SJCRH30 (cell line): Measurements from ENCODE around the gene CLIC6. TPM values are rescaled to one million over a fixed set of nuclear protein-coding genes. Genes with fewer than 3 reads are reported as not detected.
"Not testable (repeated sequence)": the region's sequence is repeated elsewhere in the genome, so short reads cannot be mapped to it uniquely, and the experiment has no call there.

ENCODE experiments used
- DNase-seq, 2 experiments: peaks; one replicate each; pipeline ENCODE4 v3.0.0-alpha.2; 2015 to 2020
- H3K27ac ChIP-seq: fragments of 250-450 bp; sonication (Bioruptor Pico); 2 replicates; pipeline ENCODE4 v1.5.1; 2020; ENCODE audit warnings: mild to moderate bottlenecking, moderate library complexity
- H3K27me3 ChIP-seq: fragments of 250-450 bp; sonication (Bioruptor Pico); 2 replicates; pipeline ENCODE4 v1.5.1; 2020; ENCODE audit warnings: mild to moderate bottlenecking, moderate library complexity
- H3K36me3 ChIP-seq: fragments of 250-450 bp; sonication (Bioruptor Pico); 2 replicates; pipeline ENCODE4 v1.5.1; 2020; ENCODE audit warnings: mild to moderate bottlenecking, moderate library complexity
- H3K4me1 ChIP-seq: fragments of 250-450 bp; sonication (Bioruptor Pico); 2 replicates; pipeline ENCODE4 v1.5.1; 2020; ENCODE audit warnings: mild to moderate bottlenecking, moderate library complexity
- H3K4me3 ChIP-seq: fragments of 250-450 bp; sonication (Bioruptor Pico); 2 replicates; pipeline ENCODE4 v1.5.1; 2020; ENCODE audit warnings: mild to moderate bottlenecking, moderate library complexity
- H3K9me3 ChIP-seq: fragments of 250-450 bp; sonication (Bioruptor Pico); replicated peaks from 2 replicates; pipeline ENCODE4 v1.5.1; 2020; ENCODE audit warnings: mild to moderate bottlenecking, moderate library complexity
- total RNA-seq: library from RNA; depleted of rRNA; stranded (reverse); fragments of >200 nt; shearing (Covaris generic); gene quantifications from 2 replicates; pipeline ENCODE4 v1.2.3, GENCODE V29; 2014

The CLIC6 gene
- total RNA-seq, 1 experiment from 2014 or later: not detected

DNA sequence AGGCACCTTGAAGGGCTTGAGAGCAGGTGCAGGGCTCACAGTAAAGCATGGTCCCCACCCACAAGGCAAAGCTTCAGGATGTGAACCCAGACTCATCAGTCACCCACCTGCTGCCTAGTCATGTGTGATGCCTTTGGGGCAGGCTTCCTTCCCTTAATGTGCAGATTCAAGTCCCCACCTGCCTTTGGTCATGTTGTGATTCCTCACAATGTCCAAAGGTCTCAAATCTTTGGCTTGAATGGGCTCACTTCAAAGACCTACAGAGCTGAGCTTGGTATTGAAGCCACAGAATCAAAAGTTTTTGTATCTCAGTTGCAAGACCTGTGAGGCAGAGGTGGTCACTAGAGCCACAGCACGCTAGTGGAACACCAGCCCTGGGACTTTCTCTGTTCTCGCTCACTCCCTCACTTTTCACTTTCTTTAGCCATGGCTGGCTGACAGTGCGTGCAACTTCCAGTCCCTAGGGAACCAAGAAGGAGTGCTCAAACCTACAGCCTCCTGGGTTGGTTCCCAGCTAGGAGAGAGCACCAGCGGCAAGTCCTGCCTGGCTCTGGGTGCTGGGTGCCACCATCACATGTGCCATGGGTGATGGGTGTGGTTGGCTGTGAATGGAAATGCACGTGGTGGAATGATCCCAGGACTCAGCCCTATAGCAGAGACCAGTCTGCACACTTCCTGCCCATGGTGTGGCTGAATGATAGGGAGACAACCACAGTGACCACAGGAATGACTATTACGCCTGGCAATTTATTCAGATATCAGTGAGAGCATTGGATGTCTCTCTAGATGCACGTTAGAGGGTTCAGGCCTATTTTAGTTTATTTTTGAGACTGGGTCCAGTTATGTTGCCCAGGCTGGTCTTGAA is 26.4 kb upstream of the CLIC6 start:
- DNase-seq: peak in 1 of 2 experiments; percentile 13
- Histone ChIP-seq H3K36me3 (no peaks in the 10 kb centered on the region), H3K27ac (no peak overlapping the region), H3K27me3 (no peaks in the 10 kb centered on the region), H3K4me1 (no peaks in the 10 kb centered on the region), H3K9me3 (no peaks in the 10 kb centered on the region), H3K4me3 (no peak overlapping the region)

DNA sequence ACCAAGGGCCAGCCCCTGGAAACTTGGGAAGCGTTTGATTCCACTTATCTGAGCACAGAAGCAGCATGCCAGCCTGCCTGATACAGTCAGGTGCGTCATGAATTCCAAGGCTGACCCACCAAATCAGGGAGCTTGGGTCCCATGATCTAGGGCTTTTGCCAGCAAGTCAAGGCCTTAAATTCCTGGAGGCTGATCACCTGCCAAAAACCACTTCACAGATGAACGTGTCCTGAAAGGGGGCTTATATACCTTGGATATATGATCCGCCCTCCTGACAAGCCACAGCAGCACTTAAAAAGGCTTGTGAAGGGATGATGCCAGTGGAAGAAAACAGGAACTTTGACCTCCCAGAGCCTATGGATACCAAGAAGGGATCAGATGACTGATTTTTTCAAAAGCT is 24.0 kb upstream of the CLIC6 start:
- H3K27me3 ChIP-seq: no peaks in the 10 kb centered on the region
- no peak for DNase-seq
- H3K36me3 ChIP-seq: no peaks in the 10 kb centered on the region

DNA sequence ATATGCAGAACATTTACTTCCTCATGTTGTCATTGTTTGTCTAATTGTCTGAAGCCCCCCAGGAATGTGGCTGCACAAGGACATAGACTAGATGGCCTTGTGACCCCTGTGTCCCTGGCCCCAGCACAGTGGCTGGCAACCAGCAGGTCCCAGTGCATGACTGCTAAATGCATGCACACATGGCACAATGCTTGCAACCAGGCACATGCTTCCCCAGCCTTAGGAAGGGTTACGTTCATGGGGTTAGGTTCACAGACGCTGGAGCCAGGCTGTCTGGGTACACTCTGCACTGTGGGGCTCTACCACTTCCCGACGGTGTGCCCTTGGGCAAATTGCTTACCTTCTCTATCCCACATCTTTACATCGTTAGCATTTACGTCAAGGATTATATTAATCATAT is 21.2 kb upstream of the CLIC6 start:
- Histone ChIP-seq H3K4me3 (no peak overlapping the region), H3K27me3 (no peaks in the 10 kb centered on the region), H3K36me3 (no peaks in the 10 kb centered on the region)

More for the DNA sequence above, 24.0 kb upstream of the CLIC6 start:
- Histone ChIP-seq H3K9me3 (no peaks in the 10 kb centered on the region), H3K27ac (no peak overlapping the region), H3K4me3 (no peak overlapping the region), H3K4me1 (no peaks in the 10 kb centered on the region)

DNA sequence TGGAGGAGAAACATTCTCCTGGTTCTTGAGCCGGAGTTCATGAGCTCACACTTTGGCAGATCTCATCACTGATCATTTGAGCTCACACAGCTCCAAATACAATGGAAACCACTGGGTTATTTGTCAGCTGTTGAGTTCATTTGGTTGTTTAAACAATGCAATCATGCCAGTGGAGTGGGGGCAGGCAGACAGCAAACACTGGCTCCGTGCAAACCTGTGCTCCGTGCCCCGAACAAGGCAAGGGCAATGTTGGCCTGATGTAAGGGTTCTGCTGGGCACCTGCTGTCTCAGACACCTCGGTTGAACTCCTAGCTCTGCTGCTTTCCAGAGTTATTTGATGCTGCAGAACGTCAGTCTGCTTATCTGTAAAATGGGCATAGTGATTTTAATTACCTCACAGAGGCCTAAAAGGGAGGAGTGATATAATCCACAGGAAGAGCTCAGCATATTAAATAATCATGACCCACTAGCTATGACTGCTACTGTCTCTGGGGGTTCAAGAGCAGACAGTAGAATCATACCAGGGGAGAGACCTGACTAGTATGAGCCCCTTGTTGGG is 20.0 kb upstream of the CLIC6 start:
- no peaks in the 10 kb centered on the region for H3K9me3 ChIP-seq
- no peak overlapping the region for H3K27ac ChIP-seq
- H3K4me1 ChIP-seq: no peaks in the 10 kb centered on the region
- H3K27me3 ChIP-seq: no peaks in the 10 kb centered on the region
- H3K4me3 ChIP-seq: no peak overlapping the region
- DNase-seq: no peak
- H3K36me3 ChIP-seq: no peaks in the 10 kb centered on the region

More for the DNA sequence above, 21.2 kb upstream of the CLIC6 start:
- Histone ChIP-seq H3K4me1 (no peaks in the 10 kb centered on the region), H3K9me3 (no peaks in the 10 kb centered on the region), H3K27ac (no peak overlapping the region)
- DNase-seq: no peak

DNA sequence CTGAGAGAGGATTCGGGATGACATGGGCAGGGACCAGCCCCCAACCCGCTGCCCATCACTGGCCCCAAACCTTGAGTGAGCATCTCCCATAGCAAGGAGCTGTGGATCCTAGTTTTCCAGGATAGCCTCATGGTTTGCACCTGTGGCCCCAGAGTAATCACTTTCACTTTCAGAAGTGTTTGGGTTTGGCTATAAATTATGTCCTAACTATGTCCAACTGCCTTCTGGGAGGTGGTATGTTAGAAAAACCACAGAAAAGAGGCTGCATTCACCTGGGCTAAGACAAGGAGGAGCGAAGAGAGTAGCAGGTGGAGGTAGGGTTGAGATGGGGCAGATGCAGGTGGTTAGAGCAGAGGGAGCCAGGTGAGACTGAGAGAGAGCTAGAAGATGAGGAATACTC is 19.4 kb upstream of the CLIC6 start:
- Histone ChIP-seq H3K4me1 (no peaks in the 10 kb centered on the region), H3K9me3 (no peaks in the 10 kb centered on the region), H3K4me3 (no peak overlapping the region), H3K36me3 (no peaks in the 10 kb centered on the region), H3K27ac (no peak overlapping the region), H3K27me3 (no peaks in the 10 kb centered on the region)
- DNase-seq: no peak

DNA sequence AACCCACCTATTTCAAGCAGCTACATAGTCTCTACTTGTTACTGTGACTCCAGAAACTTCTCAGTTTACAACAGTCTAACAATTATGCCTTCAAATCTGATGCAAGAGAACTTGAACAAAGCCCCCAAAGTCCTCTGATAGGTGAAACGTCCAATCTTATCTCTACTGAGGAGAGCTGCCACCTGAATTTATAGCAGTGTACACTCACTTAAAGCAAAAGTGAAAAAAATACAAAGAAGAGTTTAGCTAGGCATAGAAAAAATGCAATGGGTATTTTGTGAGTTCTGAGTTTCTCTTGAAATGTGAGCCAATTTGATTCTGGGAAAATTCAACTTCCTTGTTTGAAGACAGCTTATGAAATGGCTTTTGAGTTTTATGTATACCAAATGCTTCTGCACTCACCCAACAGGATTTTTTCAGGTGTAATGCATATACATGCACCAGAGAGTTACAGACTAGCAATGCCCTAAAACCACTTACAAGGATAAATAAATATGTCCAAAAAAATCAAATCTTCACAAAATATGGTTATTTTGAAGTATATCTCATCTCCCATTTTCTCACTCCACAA is 17.8 kb upstream of the CLIC6 start:
- DNase-seq: no peak
- Histone ChIP-seq H3K27me3 (no peaks in the 10 kb centered on the region), H3K4me3 (no peak overlapping the region), H3K36me3 (no peaks in the 10 kb centered on the region), H3K27ac (no peak overlapping the region), H3K9me3 (no peaks in the 10 kb centered on the region), H3K4me1 (no peaks in the 10 kb centered on the region)

DNA sequence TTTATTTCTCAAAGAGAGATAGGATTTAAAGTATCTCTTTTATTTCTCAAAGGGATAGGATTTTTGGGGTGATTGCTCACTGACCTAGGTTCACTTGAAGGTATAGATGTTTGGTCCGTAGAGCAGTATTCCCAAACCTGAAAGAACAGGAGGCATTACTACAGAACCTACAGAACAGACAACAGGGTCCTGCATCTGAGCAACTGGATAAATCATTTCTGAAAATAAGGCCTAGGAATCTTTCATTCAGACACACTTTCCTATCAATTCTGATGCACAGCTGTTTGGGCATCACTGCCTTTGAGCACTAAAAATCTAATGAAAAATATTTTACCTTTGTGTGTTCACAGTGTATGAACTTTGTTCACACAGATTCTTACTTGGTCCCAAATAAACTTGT is 17.2 kb upstream of the CLIC6 start:
- no peaks in the 10 kb centered on the region for H3K27me3 ChIP-seq
- H3K4me1 ChIP-seq: no peaks in the 10 kb centered on the region
- no peaks in the 10 kb centered on the region for H3K9me3 ChIP-seq
- H3K36me3 ChIP-seq: no peaks in the 10 kb centered on the region
- no peak overlapping the region for H3K4me3 ChIP-seq
- DNase-seq: no peak
- H3K27ac ChIP-seq: no peak overlapping the region

DNA sequence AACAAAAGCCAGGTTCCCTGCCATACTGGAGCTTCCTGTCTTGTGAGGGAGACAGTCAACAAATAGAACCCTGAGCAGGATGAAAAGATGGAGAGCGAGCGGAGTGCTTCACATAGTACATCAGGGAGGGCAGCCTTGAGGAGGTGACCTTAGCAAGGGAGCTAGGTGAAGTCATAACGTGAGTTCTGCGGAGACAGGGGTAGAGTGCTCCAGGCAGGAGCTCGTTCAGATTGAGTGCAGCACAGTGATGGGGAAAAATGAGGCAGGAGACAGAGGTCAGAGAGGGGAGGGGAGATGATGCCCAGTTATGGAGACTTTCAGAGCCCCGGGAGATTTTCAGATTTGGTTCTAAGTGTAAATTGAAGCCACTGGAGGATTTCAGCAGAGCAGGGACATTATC is 15.3 kb upstream of the CLIC6 start:
- no peaks in the 10 kb centered on the region for H3K27me3 ChIP-seq
- no peak overlapping the region for H3K27ac ChIP-seq
- no peaks in the 10 kb centered on the region for H3K4me1 ChIP-seq
- no peak overlapping the region for H3K4me3 ChIP-seq
- DNase-seq: no peak
- no peaks in the 10 kb centered on the region for H3K36me3 ChIP-seq
- no peaks in the 10 kb centered on the region for H3K9me3 ChIP-seq

DNA sequence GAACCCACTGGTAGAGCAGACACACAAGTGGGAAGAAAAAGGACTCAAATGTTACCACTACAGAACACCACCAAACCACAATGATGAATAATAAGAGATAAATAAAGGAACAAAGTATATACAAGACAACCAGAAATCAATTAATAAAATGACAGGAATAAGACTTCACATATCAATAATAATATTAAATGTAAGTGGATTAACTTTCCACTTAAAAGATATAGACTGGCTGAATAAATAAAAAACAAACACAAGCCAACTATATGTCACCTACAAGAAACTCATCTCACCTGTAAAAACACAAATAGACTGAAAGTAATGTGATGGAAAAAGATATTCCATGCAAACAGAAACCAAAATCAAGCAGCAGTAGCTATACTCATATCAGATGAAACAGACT is 6.9 kb upstream of the CLIC6 start:
- H3K27ac ChIP-seq: no peak overlapping the region
- DNase-seq: no peak
- no peaks in the 10 kb centered on the region; the same call in 1 of the 2 replicates for H3K27me3 ChIP-seq
- H3K36me3 ChIP-seq: no peaks in the 10 kb centered on the region
- no peak overlapping the region for H3K4me3 ChIP-seq
- H3K4me1 ChIP-seq: no peaks in the 10 kb centered on the region
- no peaks in the 10 kb centered on the region; the same call in 1 of the 2 replicates for H3K9me3 ChIP-seq

DNA sequence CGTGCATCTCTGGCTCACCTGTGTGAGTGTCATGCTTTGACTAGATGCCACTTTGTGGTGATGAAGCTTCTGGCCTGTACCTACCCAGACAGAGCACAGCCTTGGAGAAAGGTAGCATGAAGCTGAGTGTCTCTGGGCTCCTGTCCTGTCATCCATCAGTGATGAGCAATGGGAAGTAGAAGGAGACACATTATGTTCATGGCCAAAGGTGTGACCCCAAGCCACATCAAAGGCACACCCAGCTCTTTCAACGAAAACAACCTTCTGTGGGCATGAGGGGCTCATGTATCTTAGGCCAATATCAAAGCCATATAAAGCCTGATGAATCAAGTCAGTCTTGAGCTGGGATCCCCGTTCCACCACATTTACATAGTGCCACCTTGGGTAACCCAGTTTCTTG is 1.0 kb upstream of the CLIC6 start:
- Histone ChIP-seq H3K36me3 (no peaks in the 10 kb centered on the region), H3K9me3 (no peaks in the 10 kb centered on the region; the same call in 1 of the 2 replicates), H3K4me3 (no peak overlapping the region), H3K27me3 (no peaks in the 10 kb centered on the region; the same call in 1 of the 2 replicates), H3K27ac (no peak overlapping the region), H3K4me1 (peaks cover 13% of the 10 kb centered on the region; the same call in 1 of the 2 replicates)
- no peak for DNase-seq

DNA sequence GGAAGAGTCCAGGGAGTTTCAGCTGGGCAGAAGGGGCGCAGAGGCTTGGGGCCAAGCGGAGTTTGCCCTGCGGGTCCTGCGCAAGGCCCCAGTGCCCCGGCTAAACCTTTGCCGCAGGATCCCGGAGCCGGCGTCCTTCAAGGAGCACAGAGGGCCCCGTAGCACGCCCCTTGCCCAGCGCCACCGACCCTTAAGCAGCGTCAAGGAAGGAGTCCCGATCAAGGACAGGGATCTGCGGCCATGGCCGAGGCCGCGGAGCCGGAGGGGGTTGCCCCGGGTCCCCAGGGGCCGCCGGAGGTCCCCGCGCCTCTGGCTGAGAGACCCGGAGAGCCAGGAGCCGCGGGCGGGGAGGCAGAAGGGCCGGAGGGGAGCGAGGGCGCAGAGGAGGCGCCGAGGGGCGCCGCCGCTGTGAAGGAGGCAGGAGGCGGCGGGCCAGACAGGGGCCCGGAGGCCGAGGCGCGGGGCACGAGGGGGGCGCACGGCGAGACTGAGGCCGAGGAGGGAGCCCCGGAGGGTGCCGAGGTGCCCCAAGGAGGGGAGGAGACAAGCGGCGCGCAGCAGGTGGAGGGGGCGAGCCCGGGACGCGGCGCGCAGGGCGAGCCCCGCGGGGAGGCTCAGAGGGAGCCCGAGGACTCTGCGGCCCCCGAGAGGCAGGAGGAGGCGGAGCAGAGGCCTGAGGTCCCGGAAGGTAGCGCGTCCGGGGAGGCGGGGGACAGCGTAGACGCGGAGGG is 520 bp downstream of the CLIC6 start:
- Histone ChIP-seq H3K27me3 (no peaks in the 10 kb centered on the region; the same call in 1 of the 2 replicates), H3K4me3 (no peak overlapping the region), H3K36me3 (no peaks in the 10 kb centered on the region), H3K4me1 (peaks cover 22% of the 10 kb centered on the region), H3K9me3 (no peaks in the 10 kb centered on the region), H3K27ac (no peak overlapping the region)
- DNase-seq: no peak

DNA sequence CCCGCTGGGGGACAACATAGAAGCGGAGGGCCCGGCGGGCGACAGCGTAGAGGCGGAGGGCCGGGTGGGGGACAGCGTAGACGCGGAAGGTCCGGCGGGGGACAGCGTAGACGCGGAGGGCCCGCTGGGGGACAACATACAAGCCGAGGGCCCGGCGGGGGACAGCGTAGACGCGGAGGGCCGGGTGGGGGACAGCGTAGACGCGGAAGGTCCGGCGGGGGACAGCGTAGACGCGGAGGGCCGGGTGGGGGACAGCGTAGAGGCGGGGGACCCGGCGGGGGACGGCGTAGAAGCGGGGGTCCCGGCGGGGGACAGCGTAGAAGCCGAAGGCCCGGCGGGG is 1.1 kb downstream of the CLIC6 start:
- DNase-seq, H3K27ac ChIP-seq, H3K27me3 ChIP-seq, H3K9me3 ChIP-seq, H3K4me3 ChIP-seq, H3K36me3 ChIP-seq: not testable (repeated sequence)
- H3K4me1 ChIP-seq: peaks cover 25% of the 10 kb centered on the region

DNA sequence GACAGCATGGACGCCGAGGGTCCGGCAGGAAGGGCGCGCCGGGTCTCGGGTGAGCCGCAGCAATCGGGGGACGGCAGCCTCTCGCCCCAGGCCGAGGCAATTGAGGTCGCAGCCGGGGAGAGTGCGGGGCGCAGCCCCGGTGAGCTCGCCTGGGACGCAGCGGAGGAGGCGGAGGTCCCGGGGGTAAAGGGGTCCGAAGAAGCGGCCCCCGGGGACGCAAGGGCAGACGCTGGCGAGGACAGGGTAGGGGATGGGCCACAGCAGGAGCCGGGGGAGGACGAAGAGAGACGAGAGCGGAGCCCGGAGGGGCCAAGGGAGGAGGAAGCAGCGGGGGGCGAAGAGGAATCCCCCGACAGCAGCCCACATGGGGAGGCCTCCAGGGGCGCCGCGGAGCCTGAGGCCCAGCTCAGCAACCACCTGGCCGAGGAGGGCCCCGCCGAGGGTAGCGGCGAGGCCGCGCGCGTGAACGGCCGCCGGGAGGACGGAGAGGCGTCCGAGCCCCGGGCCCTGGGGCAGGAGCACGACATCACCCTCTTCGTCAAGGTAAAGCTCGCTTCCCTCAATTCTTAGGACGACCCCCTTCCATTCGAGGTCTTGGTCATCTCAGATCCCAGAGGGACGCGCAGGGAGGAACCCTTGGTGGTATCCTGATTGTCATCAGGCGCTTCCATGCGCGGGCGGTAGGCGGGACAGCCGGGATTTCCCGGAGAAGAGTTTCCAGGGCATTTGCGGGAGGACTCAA is 1.6 kb downstream of the CLIC6 start:
- H3K27ac ChIP-seq: no peak overlapping the region
- peaks cover 27% of the 10 kb centered on the region for H3K4me1 ChIP-seq
- no peaks in the 10 kb centered on the region for H3K27me3 ChIP-seq
- no peak overlapping the region for H3K4me3 ChIP-seq
- DNase-seq: no peak
- no peaks in the 10 kb centered on the region for H3K9me3 ChIP-seq
- no peaks in the 10 kb centered on the region for H3K36me3 ChIP-seq

DNA sequence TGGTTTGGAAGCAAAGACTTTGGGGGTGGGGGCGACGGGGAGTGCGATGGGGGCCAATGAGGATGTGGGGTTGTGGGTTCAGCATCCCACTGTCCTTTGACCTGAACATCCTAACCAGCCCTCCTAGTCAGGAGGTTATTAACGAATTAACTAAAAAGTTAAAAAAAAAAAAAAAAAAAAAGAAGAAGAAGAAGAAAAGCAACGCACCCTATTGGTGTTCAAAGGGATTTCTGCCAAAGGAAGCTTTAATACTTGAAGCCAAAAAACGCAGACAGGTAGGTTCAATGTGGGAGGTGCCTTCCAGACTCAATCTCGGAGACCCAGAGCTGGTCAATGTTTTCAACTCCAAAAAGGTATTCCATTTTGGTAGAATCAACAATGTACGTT is 2.2 kb downstream of the CLIC6 start:
- peaks cover 27% of the 10 kb centered on the region for H3K4me1 ChIP-seq
- no peaks in the 10 kb centered on the region for H3K36me3 ChIP-seq
- no peak overlapping the region for H3K4me3 ChIP-seq
- no peaks in the 10 kb centered on the region for H3K9me3 ChIP-seq
- no peak for DNase-seq
- no peaks in the 10 kb centered on the region for H3K27me3 ChIP-seq
- no peak overlapping the region for H3K27ac ChIP-seq
